WTC11 (cell line): Measurements from ENCODE around the gene HSPA1B. TPM values are rescaled to one million over a fixed set of nuclear protein-coding genes. Genes with fewer than 3 reads are reported as not detected.
A peak's percentile ranks its signal among the peaks of the same experiment; 100 is the strongest.

Source experiments
- ATAC-seq: fragments of 200-7000 bp; cut with Tn5 transposase; 2 replicates; pipeline ENCODE4 v1.10.0; 2021; ENCODE audit warnings: mild to moderate bottlenecking, moderate library complexity
- CTCF ChIA-PET: fragments of 300-600 bp; sonication (Branson Sonifier 250); formaldehyde crosslinking; loops from one replicate; lab custom pipeline; 2021; ENCODE audit warnings: antibody characterized with exemption; lab: Charles Lee
- POLR2A ChIA-PET: fragments of 350-600 bp; sonication (Branson Sonifier 250); formaldehyde crosslinking; loops from one replicate; lab custom pipeline; 2021; ENCODE audit warnings: antibody characterized with exemption; lab: Charles Lee
- DNase-seq: peaks from one replicate; pipeline ENCODE4 v3.0.0; 2021; ENCODE audit warnings: low spot score
- H3K27ac Mint-ChIP-seq: 2 replicates; pipeline ENCODE4 v1.8.0; 2021; ENCODE audit warnings: mixed read lengths
- H3K27me3 Mint-ChIP-seq: 2 replicates; pipeline ENCODE4 v1.8.0; 2021; ENCODE audit warnings: low read depth, mild to moderate bottlenecking, moderate library complexity, mixed read lengths
- H3K36me3 Mint-ChIP-seq: 2 replicates; pipeline ENCODE4 v1.8.0; 2021; ENCODE audit warnings: mixed read lengths
- H3K4me1 Mint-ChIP-seq: 2 replicates; pipeline ENCODE4 v1.8.0; 2022; ENCODE audit warnings: mixed read lengths
- H3K4me3 Mint-ChIP-seq: 2 replicates; pipeline ENCODE4 v1.8.0; 2021; ENCODE audit warnings: mild to moderate bottlenecking, moderate library complexity, mixed read lengths
- H3K9me3 Mint-ChIP-seq: 2 replicates; pipeline ENCODE4 v1.8.0; 2021; ENCODE audit warnings: mixed read lengths
- ATF1 ChIP-seq: sonication (generic); formaldehyde crosslinking; IDR thresholded peaks from 2 replicates; pipeline ENCODE4 v1.8.1; 2023; ENCODE audit warnings: mild to moderate bottlenecking, moderate library complexity, missing genetic modification reagents
- CREB1 ChIP-seq: sonication (generic); formaldehyde crosslinking; IDR thresholded peaks from 2 replicates; pipeline ENCODE4 v1.8.0; 2023; ENCODE audit warnings: mild to moderate bottlenecking, missing genetic modification reagents
- E2F1 ChIP-seq: sonication (generic); formaldehyde crosslinking; IDR thresholded peaks from 2 replicates; pipeline ENCODE4 v1.8.0; 2022; ENCODE audit warnings: mild to moderate bottlenecking, missing genetic modification reagents
- E2F5 ChIP-seq: sonication (generic); formaldehyde crosslinking; IDR thresholded peaks from 2 replicates; pipeline ENCODE4 v1.8.1; 2022; ENCODE audit warnings: mild to moderate bottlenecking, moderate library complexity, missing genetic modification reagents
- ETV6 ChIP-seq: sonication (generic); formaldehyde crosslinking; IDR thresholded peaks from 2 replicates; pipeline ENCODE4 v1.8.1; 2022; ENCODE audit warnings: mild to moderate bottlenecking, missing genetic modification reagents
- FOXK1 ChIP-seq: sonication (generic); formaldehyde crosslinking; IDR thresholded peaks from 2 replicates; pipeline ENCODE4 v1.8.0; 2022; ENCODE audit warnings: mild to moderate bottlenecking, moderate library complexity, missing genetic modification reagents
- FOXP4 ChIP-seq: sonication (generic); formaldehyde crosslinking; IDR thresholded peaks from 2 replicates; pipeline ENCODE4 v1.8.0; 2022; ENCODE audit warnings: mild to moderate bottlenecking, missing genetic modification reagents
- KAT7 ChIP-seq: sonication (generic); formaldehyde crosslinking; IDR thresholded peaks from 2 replicates; pipeline ENCODE4 v1.8.1; 2023; ENCODE audit warnings: missing genetic modification reagents, mild to moderate bottlenecking, borderline replicate concordance
- NR1H2 ChIP-seq: sonication (generic); formaldehyde crosslinking; IDR thresholded peaks from 2 replicates; pipeline ENCODE4 v1.9.0; 2021; ENCODE audit warnings: mild to moderate bottlenecking, moderate library complexity, missing genetic modification reagents
- PRDM15 ChIP-seq: sonication (generic); formaldehyde crosslinking; IDR thresholded peaks from 2 replicates; pipeline ENCODE4 v1.8.0; 2022; ENCODE audit warnings: missing genetic modification reagents
- SMAD3 ChIP-seq: sonication (generic); formaldehyde crosslinking; IDR thresholded peaks from 2 replicates; pipeline ENCODE4 v1.8.0; 2022; ENCODE audit warnings: missing genetic modification reagents, mild to moderate bottlenecking, borderline replicate concordance
- STAT6 ChIP-seq: sonication (generic); formaldehyde crosslinking; conservative IDR thresholded peaks from 2 replicates; pipeline ENCODE4 v1.8.1; 2023; ENCODE audit warnings: mild to moderate bottlenecking, low read depth, missing genetic modification reagents, moderate library complexity
- TCF7 ChIP-seq: sonication (generic); formaldehyde crosslinking; IDR thresholded peaks from 2 replicates; pipeline ENCODE4 v1.8.0; 2022; ENCODE audit warnings: mild to moderate bottlenecking, low read depth, missing genetic modification reagents, moderate library complexity
- ZNF121 ChIP-seq: sonication (generic); formaldehyde crosslinking; IDR thresholded peaks from 2 replicates; pipeline ENCODE4 v1.8.0; 2023; ENCODE audit warnings: missing genetic modification reagents
- ZNF281 ChIP-seq: sonication (generic); formaldehyde crosslinking; IDR thresholded peaks from 2 replicates; pipeline ENCODE4 v1.8.0; 2023; ENCODE audit warnings: mild to moderate bottlenecking, missing genetic modification reagents
- ZNF423 ChIP-seq: fragments of 250-450 bp; sonication (Bioruptor Pico); IDR thresholded peaks from 2 replicates; pipeline ENCODE4 v2.1.2; 2022; ENCODE audit warnings: mild to moderate bottlenecking, moderate library complexity
- total RNA-seq: library from RNA; stranded (reverse); gene quantifications from 3 replicates; pipeline ENCODE4 v1.2.3, GENCODE V29; 2021

HSPA1B gene
- total RNA-seq, 1 experiment from 2014 or later, result 75.3 TPM

- no peak for TF ChIP-seq PRDM15
- no peak for TF ChIP-seq STAT6 (CRISPR knock-in tag)
- TF ChIP-seq ZNF281 (CRISPR knock-in tag), result no peak
- no peak for TF ChIP-seq NR1H2 (CRISPR knock-in tag)
- no peak for TF ChIP-seq CREB1
- no peak for TF ChIP-seq SMAD3
- no peak for TF ChIP-seq ZNF423 (CRISPR knock-in tag)
- TF ChIP-seq TCF7 (CRISPR knock-in tag), result no peak
- no peak for TF ChIP-seq KAT7 (CRISPR knock-in tag)
- TF ChIP-seq E2F1 (CRISPR knock-in tag), result no peak
- no peak for TF ChIP-seq FOXP4
Observed at GRCh38 chr6:31861919-31862343, 34.4 kb downstream of the HSPA1B start (continued).

- ATAC-seq (peak; percentile 93), DNase-seq (peak; percentile 99)
- POLR2A ChIA-PET, result interaction anchor here (0.5 to 1.9 kb wide), 20 partner anchors 11 to 316 kb away, joined by 3 to 13 read pairs (median 4); partner anchors contain the start of genes ATP6V1G2, BAG6, DDAH2 and EHMT2
- CTCF ChIA-PET, result interaction anchor here (0.6 to 2.3 kb wide), 25 partner anchors 16 to 1548 kb away, joined by 3 to 17 read pairs (median 4); partner anchors contain the start of genes BAG6, LSM2, LY6G5C and MSH5
- Mint-ChIP-seq H3K36me3 (peaks cover 14% of the 10 kb centered on the region), H3K4me1 (peaks cover 19% of the 10 kb centered on the region), H3K4me3 (peak within 1 kb of the TSS; percentile 97), H3K9me3 (no peaks in the 10 kb centered on the region), H3K27ac (peak within 1 kb of the TSS; percentile 99), H3K27me3 (peaks cover 2% of the 10 kb centered on the region; the same call in 1 of the 2 replicates)
- TF ChIP-seq FOXK1 (CRISPR knock-in tag) (peak; percentile 45; the same call in 1 of the 2 replicates), ZNF121 (peak; percentile 66; the same call in 1 of the 2 replicates), PRDM15 (peak; percentile 94), ATF1 (no peak), CREB1 (no peak), E2F5 (CRISPR knock-in tag) (peak; percentile 42; the same call in 1 of the 2 replicates), ETV6 (CRISPR knock-in tag) (peak; percentile 88), SMAD3 (peak; percentile 35; the same call in 1 of the 2 replicates)
Observed at GRCh38 chr6:31862344-31863235, 35.1 kb downstream of the HSPA1B start, which contains the start of gene NEU1. Gene NEU1 (minus strand): TSS chr6:31862821. CDS start chr6:31862776, 45 bp downstream.
